ENCODE results near the gene NELFB.
"Not testable (repeated sequence)": the region's sequence is repeated elsewhere in the genome, so short reads cannot be mapped to it uniquely, and the experiment has no call there.

Gene NELFB

GRCh38 chr9:137241490-137242268 lies 13.4 kb upstream of the NELFB start:
- no peak for DNase-seq (ENCODE audit: low read depth, low spot score)
- POLR2A ChIA-PET = interaction anchor here (0.6 to 7.4 kb wide), 19 partner anchors 8 to 182 kb away, joined by 3 to 164 read pairs (median 7); partner anchors contain the start of genes ANAPC2, EXD3, MAN1B1 and NELFB
- peak overlapping the region; percentile 78 for H3K4me3 ChIP-seq (ENCODE audit: low read depth, low read length)
- CTCF ChIA-PET = interaction anchor here (1.2 to 8.1 kb wide), 2 partner anchors 16 to 53 kb away, joined by 4 to 139 read pairs; partner anchors contain the start of genes ANAPC2, CYSRT1, RNF208 and RNF224
- TF ChIP-seq CTCF (IDR thresholded peaks at IDR 0.05; ENCODE audit: insufficient read depth, low read length, missing control alignments) = no peak

GRCh38 chr9:137242269-137243203 lies 12.6 kb upstream of the NELFB start:
- ChIA-PET CTCF (interaction anchor here (0.5 to 1.4 kb wide), 4 partner anchors 14 to 183 kb away, joined by 3 to 4 read pairs (median 4); partner anchors contain the start of genes ANAPC2 and SSNA1), POLR2A (interaction anchor here (0.6 to 7.4 kb wide), 12 partner anchors 11 to 437 kb away, joined by 3 to 164 read pairs (median 4); partner anchors contain the start of genes ANAPC2, MAN1B1, NELFB and SSNA1)
- peak overlapping the region; percentile 78 for H3K4me3 ChIP-seq (ENCODE audit: low read depth, low read length)
- no peak for TF ChIP-seq CTCF (IDR thresholded peaks at IDR 0.05; ENCODE audit: insufficient read depth, low read length, missing control alignments)
- DNase-seq (ENCODE audit: low read depth, low spot score) = no peak

- CTCF ChIA-PET = interaction anchor here (0.8 to 1.4 kb wide), 2 partner anchors 11 to 13 kb away, joined by 4 read pairs; partner anchors contain the start of gene NELFB
- POLR2A ChIA-PET = interaction anchor here (0.7 to 7.4 kb wide), 4 partner anchors 11 to 184 kb away, joined by 3 to 164 read pairs (median 6); partner anchors contain the start of genes ANAPC2, MAN1B1, NELFB and SSNA1
- H3K4me3 ChIP-seq (ENCODE audit: low read depth, low read length); DNase-seq (ENCODE audit: low read depth, low spot score): not testable (repeated sequence)
These were observed 11.9 kb upstream of the NELFB start for GRCh38 chr9:137243266-137243625.

GRCh38 chr9:137243626-137244485 lies 11.3 kb upstream of the NELFB start:
- CTCF ChIA-PET = interaction anchor here (0.8 to 1.4 kb wide), 2 partner anchors 11 to 12 kb away, joined by 4 read pairs; partner anchors contain the start of gene NELFB
- no peak for DNase-seq (ENCODE audit: low read depth, low spot score)
- POLR2A ChIA-PET = interaction anchor here (0.7 to 7.4 kb wide), 3 partner anchors 10 to 185 kb away, joined by 4 to 164 read pairs (median 8); partner anchors contain the start of genes ANAPC2, NELFB, SSNA1 and STPG3
- no peak for TF ChIP-seq CTCF (IDR thresholded peaks at IDR 0.05; ENCODE audit: insufficient read depth, low read length, missing control alignments)
- H3K4me3 ChIP-seq (ENCODE audit: low read depth, low read length) = no peak overlapping the region

GRCh38 chr9:137244486-137245449 lies 10.4 kb upstream of the NELFB start:
- no peak for DNase-seq (ENCODE audit: low read depth, low spot score)
- ChIA-PET CTCF (interaction anchor here (1.1 to 1.7 kb wide), 2 partner anchors 8 to 10 kb away, joined by 6 to 7 read pairs; partner anchors contain the start of gene NELFB), POLR2A (interaction anchor here (0.7 to 7.4 kb wide), 4 partner anchors 9 to 115 kb away, joined by 3 to 164 read pairs (median 4); partner anchors contain the start of genes NELFB, STPG3 and TOR4A)
- no peak overlapping the region for H3K4me3 ChIP-seq (ENCODE audit: low read depth, low read length)
- no peak for TF ChIP-seq CTCF (IDR thresholded peaks at IDR 0.05; ENCODE audit: insufficient read depth, low read length, missing control alignments)

Measured in AG04449 (cell line).